ENCODE measurements around the gene CAND2. TPM values are rescaled to one million over a fixed set of nuclear protein-coding genes. Genes with fewer than 3 reads are reported as not detected.
"Not testable (repeated sequence)": the region's sequence is repeated elsewhere in the genome, so short reads cannot be mapped to it uniquely, and the experiment has no call there.

CAND2 gene
- polyA plus RNA-seq, 3 donors, result 7.3 to 10.4 (median 9.3) TPM

GRCh38 chr3:12838179-12838965 lies 41.9 kb downstream of the CAND2 start:
- DNase-seq (ENCODE audit: extremely low read depth in 1 of 11, low read depth in 9 of 11, low spot score in 4 of 11), result no peak

- no peak for DNase-seq (ENCODE audit: extremely low read depth in 1 of 11, low read depth in 9 of 11, low spot score in 4 of 11)
These were observed 42.9 kb downstream of the CAND2 start for GRCh38 chr3:12839156-12839946.

GRCh38 chr3:12840148-12840547 lies 43.7 kb downstream of the CAND2 start:
- not testable (repeated sequence) for DNase-seq (ENCODE audit: extremely low read depth in 1 of 11, low read depth in 9 of 11, low spot score in 4 of 11)

DNA sequence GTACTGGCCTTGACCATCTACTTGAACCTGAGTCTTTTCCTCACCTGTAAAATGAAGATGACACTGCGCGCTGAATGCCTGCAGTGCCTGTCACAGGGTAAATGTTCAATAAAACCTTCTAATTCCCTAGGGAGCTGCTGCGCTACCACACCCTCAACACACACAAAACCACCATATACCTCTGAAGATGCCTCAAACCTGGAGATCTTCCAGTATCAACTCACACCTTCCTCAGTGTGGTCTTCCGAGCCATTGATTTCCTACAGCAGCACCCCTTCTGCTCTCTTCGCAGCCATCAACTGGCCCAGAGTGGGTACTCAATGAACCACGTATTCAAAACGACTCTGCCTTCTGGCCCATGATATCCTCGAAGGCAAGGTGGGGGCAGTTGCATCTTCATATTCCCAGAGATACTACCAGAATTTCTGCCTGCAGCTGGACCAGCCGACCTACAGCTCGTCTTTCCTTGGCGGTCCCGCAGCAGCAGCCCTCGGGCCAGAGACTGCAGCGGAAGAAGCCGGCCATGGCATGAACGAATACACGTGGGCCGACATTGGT lies 44.2 kb downstream of the CAND2 start:
- peak in 2 of 11 donors; percentile 22 to 27 for DNase-seq (ENCODE audit: extremely low read depth in 1 of 11, low read depth in 9 of 11, low spot score in 4 of 11)

GRCh38 chr3:12841149-12841969 lies 44.9 kb downstream of the CAND2 start, which contains the start of gene RPL32:
RPL32 (minus strand) TSS chr3:12841565; CDS start chr3:12840237, 1,328 bp downstream.
- DNase-seq (ENCODE audit: extremely low read depth in 1 of 11, low read depth in 9 of 11, low spot score in 4 of 11), result peak; percentile 87 to 97 (median 94)

DNA sequence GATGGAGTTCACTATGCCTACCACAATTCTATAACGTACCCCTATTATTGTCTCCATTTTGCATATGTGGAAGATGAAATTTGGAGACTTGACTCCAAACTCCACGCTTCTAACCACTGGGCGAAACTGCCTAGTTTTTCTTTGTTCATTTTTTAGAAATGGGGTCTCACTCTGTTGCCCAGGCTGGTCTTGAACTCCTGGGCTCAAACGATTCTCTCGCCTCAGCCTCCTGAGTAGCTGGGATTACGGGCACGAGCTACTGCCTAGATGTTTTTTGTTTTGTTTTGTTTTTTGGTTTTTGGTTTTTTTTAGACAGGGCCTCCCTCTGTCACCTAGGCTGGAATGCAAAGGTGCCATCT lies 45.5 kb downstream of the CAND2 start:
- no peak for DNase-seq (ENCODE audit: extremely low read depth in 1 of 11, low read depth in 9 of 11, low spot score in 4 of 11)

DNA sequence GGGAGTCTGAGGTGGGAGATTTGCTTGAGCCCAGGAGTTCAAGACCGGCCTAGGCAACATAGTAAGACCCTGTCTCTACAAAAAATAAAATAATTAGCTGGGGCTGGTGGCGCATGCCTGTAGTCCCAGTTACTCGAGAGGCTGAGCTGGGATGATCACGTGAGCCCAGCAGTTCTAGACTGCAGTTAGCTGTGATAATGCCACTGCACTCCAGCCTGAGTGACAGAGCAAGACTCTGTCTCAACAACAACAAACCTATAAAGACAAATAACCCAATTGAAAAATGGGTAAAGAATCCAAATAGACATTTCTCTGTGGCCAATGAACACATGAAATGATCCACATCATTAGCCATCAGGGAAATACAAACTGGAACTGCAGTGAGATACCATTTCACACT lies 46.0 kb downstream of the CAND2 start:
- no peak for DNase-seq (ENCODE audit: extremely low read depth in 1 of 11, low read depth in 9 of 11, low spot score in 4 of 11)

- DNase-seq (ENCODE audit: extremely low read depth in 1 of 11, low read depth in 9 of 11, low spot score in 4 of 11), result no peak
These were observed 49.3 kb downstream of the CAND2 start for GRCh38 chr3:12845811-12846210.

GRCh38 chr3:12852201-12852600 lies 55.7 kb downstream of the CAND2 start:
- DNase-seq (ENCODE audit: extremely low read depth in 1 of 11, low read depth in 9 of 11, low spot score in 4 of 11), result no peak

GRCh38 chr3:12853847-12854246 lies 57.4 kb downstream of the CAND2 start:
- DNase-seq (ENCODE audit: extremely low read depth in 1 of 11, low read depth in 9 of 11, low spot score in 4 of 11), result not testable (repeated sequence)

GRCh38 chr3:12854565-12854964 lies 58.1 kb downstream of the CAND2 start:
- DNase-seq (ENCODE audit: extremely low read depth in 1 of 11, low read depth in 9 of 11, low spot score in 4 of 11), result no peak

GRCh38 chr3:12856626-12857025 lies 60.1 kb downstream of the CAND2 start:
- DNase-seq (ENCODE audit: extremely low read depth in 1 of 11, low read depth in 9 of 11, low spot score in 4 of 11), result no peak

- DNase-seq (ENCODE audit: extremely low read depth in 1 of 11, low read depth in 9 of 11, low spot score in 4 of 11), result no peak
These were observed 63.4 kb downstream of the CAND2 start for GRCh38 chr3:12859840-12860239.

GRCh38 chr3:12861611-12862010 lies 65.1 kb downstream of the CAND2 start:
- no peak for DNase-seq (ENCODE audit: extremely low read depth in 1 of 11, low read depth in 9 of 11, low spot score in 4 of 11)

- no peak for DNase-seq (ENCODE audit: extremely low read depth in 1 of 11, low read depth in 9 of 11, low spot score in 4 of 11)
These were observed 65.9 kb downstream of the CAND2 start for GRCh38 chr3:12862387-12862786.

- DNase-seq (ENCODE audit: extremely low read depth in 1 of 11, low read depth in 9 of 11, low spot score in 4 of 11), result no peak
These were observed 68.8 kb downstream of the CAND2 start for GRCh38 chr3:12865271-12865670.

DNA sequence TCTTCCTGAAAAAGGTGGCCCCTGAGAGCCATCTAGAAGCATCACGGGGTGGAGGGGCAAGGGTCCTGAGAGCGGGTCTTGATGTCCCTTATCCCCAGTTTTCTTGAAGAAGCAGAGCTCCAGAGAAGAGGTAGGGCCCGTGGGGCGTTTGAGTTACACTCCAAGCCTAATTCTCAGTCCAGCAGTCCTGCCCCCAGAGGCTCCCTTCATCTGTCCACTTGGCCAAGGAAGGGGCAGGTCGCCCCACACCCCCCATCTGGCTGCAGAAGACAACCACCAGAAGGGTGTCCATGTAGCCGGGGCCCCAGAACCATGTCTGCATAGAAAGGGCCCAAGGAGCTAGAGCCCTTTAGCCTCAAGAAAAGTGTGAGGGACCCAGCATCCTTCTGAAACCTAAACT lies 70.4 kb downstream of the CAND2 start:
- DNase-seq (ENCODE audit: extremely low read depth in 1 of 11, low read depth in 9 of 11, low spot score in 4 of 11), result no peak

DNA sequence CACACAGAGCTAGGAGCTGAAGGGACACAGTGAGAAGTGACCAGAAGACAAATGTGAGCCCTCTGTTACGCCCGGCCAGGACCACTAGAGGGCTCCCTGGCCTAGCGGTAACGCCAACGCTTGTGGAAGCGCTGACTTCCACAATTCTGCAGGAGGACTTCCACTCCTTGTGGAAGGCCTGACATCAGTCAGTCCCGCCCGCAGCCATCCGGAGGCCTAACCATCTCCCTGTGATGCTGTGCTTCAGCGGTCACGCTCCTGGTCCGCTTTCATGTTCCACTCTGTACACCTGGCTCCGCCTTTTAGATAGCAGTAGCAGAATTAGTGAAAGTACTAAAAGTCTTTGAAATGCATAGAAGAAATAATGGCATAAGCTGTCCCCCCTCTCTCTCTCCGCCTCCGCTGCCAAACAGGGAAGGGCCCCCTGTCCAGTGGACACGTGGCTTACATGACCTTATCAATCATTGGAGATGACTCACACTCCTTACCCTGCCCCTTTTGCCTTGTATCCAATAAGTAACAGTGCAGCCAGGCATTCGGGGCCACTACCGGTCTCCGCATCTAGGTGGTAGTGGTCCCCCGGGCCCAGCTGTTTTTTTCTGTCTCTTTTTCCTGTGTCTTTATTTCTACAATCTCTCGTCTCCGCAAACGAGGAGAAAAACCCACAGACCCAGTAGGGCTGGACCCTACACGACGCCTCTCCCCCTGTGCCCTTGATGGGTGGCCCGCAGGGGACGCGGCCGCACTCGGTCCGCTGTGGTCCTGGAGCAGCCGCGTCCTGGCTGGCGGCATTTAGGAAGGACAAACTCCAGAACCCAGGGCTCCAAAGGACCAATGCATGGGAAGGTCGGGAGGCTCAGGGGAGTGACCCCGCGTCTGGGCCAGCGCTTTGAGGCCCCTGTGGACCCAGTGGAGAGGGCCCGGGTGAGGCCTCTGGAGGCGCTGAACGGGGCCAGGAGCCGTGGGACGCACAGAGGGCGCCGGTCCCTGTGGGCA lies 71.9 kb downstream of the CAND2 start:
- DNase-seq (ENCODE audit: extremely low read depth in 1 of 11, low read depth in 9 of 11, low spot score in 4 of 11), result peak in 10 of 11 donors; percentile 56 to 84 (median 76)
